Activated naive CD8-positive, alpha-beta T cell (primary cell): Measurements from ENCODE around the gene NLRP9.

Experiments used
- H3K27ac Mint-ChIP-seq: one replicate; pipeline ENCODE4 v1.8.0; 2021; ENCODE audit warnings: mixed read lengths
- H3K27me3 Mint-ChIP-seq: one replicate; pipeline ENCODE4 v1.8.0; 2021; ENCODE audit warnings: mixed read lengths
- H3K36me3 Mint-ChIP-seq: one replicate; pipeline ENCODE4 v1.8.0; 2021; ENCODE audit warnings: mixed read lengths
- H3K4me1 Mint-ChIP-seq: one replicate; pipeline ENCODE4 v1.8.0; 2021; ENCODE audit warnings: low read depth, mixed read lengths
- H3K4me3 Mint-ChIP-seq: one replicate; pipeline ENCODE4 v1.8.0; 2021; ENCODE audit warnings: mild to moderate bottlenecking, mixed read lengths
- H3K9me3 Mint-ChIP-seq: one replicate; pipeline ENCODE4 v1.8.0; 2021; ENCODE audit warnings: low read depth, mixed read lengths

NLRP9 gene

GRCh38 chr19:55676383-55676782 lies 61.8 kb downstream of the NLRP9 start:
- H3K9me3 Mint-ChIP-seq = no peaks in the 10 kb centered on the region
- H3K27ac Mint-ChIP-seq = peak overlapping the region; percentile 0
- peak overlapping the region; percentile 97 for H3K4me3 Mint-ChIP-seq
- no peaks in the 10 kb centered on the region for H3K27me3 Mint-ChIP-seq
- peaks cover 57% of the 10 kb centered on the region for H3K4me1 Mint-ChIP-seq
- H3K36me3 Mint-ChIP-seq = peaks cover 2% of the 10 kb centered on the region

DNA sequence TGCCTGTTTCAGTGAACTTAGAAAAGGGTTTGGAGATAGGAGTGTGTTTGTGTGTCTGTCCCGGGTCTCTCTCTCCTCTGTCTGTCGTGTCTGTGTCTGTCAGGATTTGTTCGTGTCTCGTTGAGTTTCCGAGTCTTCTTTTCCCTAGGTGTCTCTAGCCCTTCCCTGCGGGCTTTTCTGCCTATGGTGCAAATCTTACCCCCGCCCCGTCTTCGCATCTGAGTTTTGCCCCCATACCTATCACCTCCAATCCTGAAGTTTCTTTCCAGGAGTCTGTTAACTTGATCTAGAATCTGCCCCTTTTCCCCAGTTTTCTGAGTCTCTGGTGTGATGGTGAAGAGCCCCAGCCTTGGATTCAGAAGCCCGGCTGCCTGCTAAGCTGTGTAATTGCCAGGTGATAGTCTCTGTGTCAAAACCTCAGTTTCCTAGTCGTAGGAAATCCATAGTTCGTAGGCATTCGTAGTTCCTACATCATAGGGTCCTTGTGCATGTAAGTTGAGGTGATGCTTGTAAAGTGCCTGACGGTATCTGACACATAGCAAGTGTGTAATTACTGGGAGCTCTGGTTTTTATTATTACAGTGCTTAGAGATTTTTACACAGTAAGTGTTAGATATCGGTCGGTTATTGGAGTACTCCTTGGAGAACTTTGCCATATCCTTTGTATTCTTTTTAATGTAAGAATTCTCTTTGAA lies 62.4 kb downstream of the NLRP9 start:
- peaks cover 62% of the 10 kb centered on the region for H3K4me1 Mint-ChIP-seq
- H3K36me3 Mint-ChIP-seq = peaks cover 2% of the 10 kb centered on the region
- no peaks in the 10 kb centered on the region for H3K9me3 Mint-ChIP-seq
- H3K27ac Mint-ChIP-seq = peak overlapping the region; percentile 91
- H3K27me3 Mint-ChIP-seq = no peaks in the 10 kb centered on the region
- H3K4me3 Mint-ChIP-seq = peak overlapping the region; percentile 97

DNA sequence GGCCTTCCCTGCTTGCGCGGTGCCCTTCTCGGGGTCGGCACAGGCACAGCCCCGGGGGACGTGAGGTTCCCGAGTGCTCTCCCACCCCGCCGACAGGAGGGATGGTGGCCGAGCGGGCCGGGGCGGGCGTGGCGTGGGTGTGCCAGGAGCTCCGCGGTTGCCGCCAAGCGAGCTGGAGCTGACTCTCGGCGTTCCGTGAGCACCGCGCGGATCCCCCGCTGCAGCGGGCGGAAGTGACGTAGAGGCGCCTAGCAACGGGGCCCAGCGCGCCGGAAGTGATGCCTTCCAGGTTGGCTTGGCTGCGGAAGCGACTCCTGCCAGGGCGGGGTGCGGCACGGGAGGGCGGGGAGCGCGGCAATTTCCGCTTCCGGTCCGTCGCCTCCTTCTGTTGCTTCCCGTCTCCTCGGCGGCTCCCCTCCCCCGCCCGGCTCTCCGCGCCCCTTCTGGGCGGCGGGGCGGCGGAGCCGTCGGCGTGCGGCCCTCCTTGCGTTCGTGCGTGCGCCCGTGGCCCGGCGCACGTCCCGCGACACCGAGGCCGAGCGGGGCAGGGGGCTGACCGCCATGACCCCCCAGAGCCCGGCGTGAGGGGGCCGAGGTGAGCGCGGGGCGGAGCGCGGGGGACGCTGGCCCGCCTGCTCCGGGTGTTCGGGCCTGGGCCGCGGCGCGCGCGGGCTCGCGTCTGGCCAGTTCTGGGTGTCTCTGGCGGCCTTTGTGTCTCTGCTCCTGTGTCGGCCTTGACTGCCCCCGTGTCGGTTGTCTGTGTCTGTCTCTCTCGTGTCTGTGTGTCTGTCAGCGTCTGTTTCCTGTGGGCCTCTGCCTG lies 63.2 kb downstream of the NLRP9 start, which contains the start of gene EPN1:
EPN1 (plus strand) TSS at position 386 of the 820 bp plus-strand sequence. CDS start 3,402 bp downstream, outside the sequence.
- Mint-ChIP-seq H3K27ac (peak within 1 kb of the TSS; percentile 91), H3K4me1 (peaks cover 63% of the 10 kb centered on the region), H3K9me3 (no peaks in the 10 kb centered on the region), H3K36me3 (peaks cover 2% of the 10 kb centered on the region), H3K4me3 (peak within 1 kb of the TSS; percentile 97), H3K27me3 (no peaks in the 10 kb centered on the region)

DNA sequence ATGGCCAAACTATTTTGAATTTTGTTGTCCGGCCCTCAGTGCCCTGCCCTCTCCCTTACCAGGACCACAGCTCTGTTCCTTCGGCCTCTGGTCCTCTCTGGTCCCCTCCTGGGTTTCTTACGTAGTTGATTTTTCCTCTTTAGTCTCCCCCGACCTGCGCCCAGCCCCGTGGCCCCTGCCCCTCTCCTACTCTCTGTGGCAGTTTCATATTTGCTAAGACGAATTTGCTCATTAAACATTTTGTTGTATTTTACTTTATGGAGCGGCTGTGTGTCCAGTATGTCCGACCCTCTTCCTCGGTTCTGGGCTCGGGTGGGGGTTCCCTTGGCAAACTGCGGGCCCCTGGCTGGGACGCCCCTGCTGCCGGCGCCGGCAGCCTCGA lies 63.8 kb downstream of the NLRP9 start:
- H3K27me3 Mint-ChIP-seq = no peaks in the 10 kb centered on the region

DNA sequence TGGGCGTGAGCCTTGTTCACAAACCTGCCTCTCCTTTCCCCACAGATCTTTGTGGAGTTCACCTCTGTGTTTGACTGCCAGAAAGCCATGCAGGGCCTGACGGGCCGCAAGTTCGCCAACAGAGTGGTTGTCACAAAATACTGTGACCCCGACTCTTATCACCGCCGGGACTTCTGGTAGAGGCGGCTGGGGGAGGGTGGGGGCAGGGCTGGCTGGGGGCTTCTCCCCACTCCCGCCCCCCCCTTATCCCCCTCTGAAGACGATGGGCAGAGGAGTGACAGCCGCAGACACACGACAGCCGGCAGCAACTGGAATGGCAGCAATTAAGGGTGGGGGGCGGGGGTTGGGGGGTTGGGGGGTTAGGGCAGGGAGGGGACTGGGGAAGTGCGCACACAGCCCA lies 64.3 kb downstream of the NLRP9 start:
- no peaks in the 10 kb centered on the region for H3K36me3 Mint-ChIP-seq
- no peaks in the 10 kb centered on the region for H3K27me3 Mint-ChIP-seq
- H3K9me3 Mint-ChIP-seq = no peaks in the 10 kb centered on the region
- peaks cover 59% of the 10 kb centered on the region for H3K4me1 Mint-ChIP-seq
- H3K4me3 Mint-ChIP-seq = peak overlapping the region; percentile 21
- H3K27ac Mint-ChIP-seq = peak overlapping the region; percentile 55

More for the DNA sequence above, 63.8 kb downstream of the NLRP9 start:
- H3K9me3 Mint-ChIP-seq = no peaks in the 10 kb centered on the region
- no peaks in the 10 kb centered on the region for H3K36me3 Mint-ChIP-seq
- peak overlapping the region; percentile 73 for H3K27ac Mint-ChIP-seq
- peak overlapping the region; percentile 75 for H3K4me3 Mint-ChIP-seq
- peaks cover 61% of the 10 kb centered on the region for H3K4me1 Mint-ChIP-seq

DNA sequence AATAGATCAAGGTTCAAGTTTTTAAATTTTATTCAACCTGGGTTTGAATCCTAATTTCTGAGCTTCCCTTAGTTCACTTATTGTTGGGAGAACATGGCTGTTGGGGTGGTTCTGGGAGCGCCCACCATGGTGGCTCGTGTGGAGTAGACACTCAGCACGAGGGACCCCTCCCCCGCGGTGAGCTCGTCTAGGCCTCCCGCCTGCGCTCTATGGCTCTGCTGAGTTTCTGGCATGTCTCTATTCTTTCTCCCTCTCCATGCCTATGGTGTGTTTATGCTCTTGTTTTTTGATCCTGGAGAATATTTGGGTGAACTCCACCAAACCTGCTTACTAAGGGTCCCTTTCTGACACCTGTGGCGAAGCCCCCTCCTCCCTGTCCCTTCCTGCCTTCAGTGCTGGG lies 64.7 kb downstream of the NLRP9 start:
- H3K27ac Mint-ChIP-seq = peak overlapping the region; percentile 55
- H3K4me1 Mint-ChIP-seq = peaks cover 56% of the 10 kb centered on the region
- no peaks in the 10 kb centered on the region for H3K9me3 Mint-ChIP-seq
- H3K36me3 Mint-ChIP-seq = no peaks in the 10 kb centered on the region
- peak overlapping the region; percentile 21 for H3K4me3 Mint-ChIP-seq
- H3K27me3 Mint-ChIP-seq = no peaks in the 10 kb centered on the region

DNA sequence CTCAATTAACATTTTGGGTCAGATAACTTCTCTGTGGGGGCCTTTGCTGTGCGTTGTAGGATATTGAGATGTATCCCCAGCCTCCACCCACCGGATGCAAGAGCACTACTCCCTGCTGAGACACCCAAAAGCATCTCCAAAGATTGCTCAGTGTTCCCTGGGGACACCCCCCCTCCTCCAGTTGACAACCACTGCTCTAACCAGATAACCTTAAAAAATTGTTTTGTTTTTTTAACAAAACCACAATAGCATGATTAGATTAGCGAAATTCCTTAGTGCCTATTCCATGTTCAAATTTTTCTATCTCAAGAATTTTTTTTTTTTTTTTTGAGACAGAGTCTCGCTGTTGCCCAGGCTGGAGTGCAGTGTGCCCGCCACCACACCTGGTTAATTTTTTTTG lies 65.8 kb downstream of the NLRP9 start:
- no peak overlapping the region for H3K27ac Mint-ChIP-seq
- no peaks in the 10 kb centered on the region for H3K36me3 Mint-ChIP-seq
- H3K4me3 Mint-ChIP-seq = no peak overlapping the region

DNA sequence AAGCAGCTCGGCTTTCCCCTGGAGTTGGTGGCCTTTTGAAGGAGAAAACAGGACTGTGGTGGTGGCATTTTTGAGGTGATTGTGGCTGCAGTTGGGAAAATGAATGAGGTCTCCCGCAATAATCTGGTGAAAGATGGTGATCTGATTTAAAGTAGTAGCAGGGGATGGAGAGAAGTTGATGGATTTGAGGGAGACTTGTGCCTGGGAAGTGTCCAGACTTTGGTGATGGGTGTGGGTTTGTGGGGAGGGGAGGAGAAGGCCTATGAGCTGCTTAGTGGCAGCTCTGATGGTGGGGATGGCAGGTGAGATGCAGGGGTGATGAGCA lies 67.2 kb downstream of the NLRP9 start:
- Mint-ChIP-seq H3K36me3 (no peaks in the 10 kb centered on the region), H3K9me3 (no peaks in the 10 kb centered on the region), H3K27ac (peak overlapping the region; percentile 54), H3K27me3 (no peaks in the 10 kb centered on the region), H3K4me3 (no peak overlapping the region), H3K4me1 (peaks cover 42% of the 10 kb centered on the region)

More for the DNA sequence above, 65.8 kb downstream of the NLRP9 start:
- H3K27me3 Mint-ChIP-seq = no peaks in the 10 kb centered on the region
- no peaks in the 10 kb centered on the region for H3K9me3 Mint-ChIP-seq
- peaks cover 48% of the 10 kb centered on the region for H3K4me1 Mint-ChIP-seq

DNA sequence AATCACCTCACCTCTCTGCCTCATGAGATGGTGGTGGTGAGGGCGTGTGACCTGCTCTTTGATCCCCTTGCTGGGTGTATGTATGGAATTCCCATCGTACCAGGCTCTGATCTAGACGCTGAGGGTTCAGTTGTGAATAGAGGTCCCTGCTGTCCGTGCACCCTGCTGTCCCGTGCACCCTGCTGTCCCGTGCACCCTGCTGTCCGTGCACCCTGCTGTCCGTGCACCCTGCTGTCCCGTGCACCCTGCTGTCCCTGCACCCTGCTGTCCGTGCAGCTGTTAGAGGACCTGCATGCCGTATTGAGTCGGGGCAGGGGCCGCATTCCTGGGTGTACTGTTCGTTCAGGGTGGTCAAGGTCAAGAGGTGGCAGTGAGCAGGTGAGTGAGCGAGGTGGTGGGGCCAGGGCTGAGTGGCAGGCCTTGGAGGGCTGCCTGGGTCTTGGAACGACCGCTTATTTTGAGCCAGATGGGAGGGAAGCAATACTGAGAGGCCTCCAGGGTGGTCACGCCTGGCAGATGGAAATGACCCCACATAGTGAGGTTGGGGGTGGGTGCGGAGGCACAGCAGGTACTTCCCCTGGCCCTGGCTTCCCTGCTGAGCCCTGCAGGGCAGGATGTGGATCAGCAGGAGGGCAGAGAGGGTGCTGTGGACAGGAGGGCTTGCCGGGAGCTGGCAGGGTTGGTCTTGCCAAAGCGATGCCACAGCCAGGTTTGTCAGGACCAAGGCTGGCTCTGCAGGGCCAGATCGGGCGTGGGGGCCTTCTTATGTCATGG lies 67.7 kb downstream of the NLRP9 start:
- Mint-ChIP-seq H3K4me3 (no peak overlapping the region), H3K36me3 (no peaks in the 10 kb centered on the region), H3K9me3 (no peaks in the 10 kb centered on the region), H3K27ac (peak overlapping the region; percentile 54), H3K27me3 (no peaks in the 10 kb centered on the region), H3K4me1 (peaks cover 41% of the 10 kb centered on the region)

- Mint-ChIP-seq H3K36me3 (no peaks in the 10 kb centered on the region), H3K4me3 (no peak overlapping the region), H3K27me3 (no peaks in the 10 kb centered on the region), H3K27ac (no peak overlapping the region), H3K4me1 (peaks cover 40% of the 10 kb centered on the region), H3K9me3 (no peaks in the 10 kb centered on the region)
These were observed 68.6 kb downstream of the NLRP9 start for GRCh38 chr19:55669418-55670279.

GRCh38 chr19:55668603-55669348 lies 69.4 kb downstream of the NLRP9 start:
- no peaks in the 10 kb centered on the region for H3K9me3 Mint-ChIP-seq
- H3K36me3 Mint-ChIP-seq = no peaks in the 10 kb centered on the region
- no peak overlapping the region for H3K27ac Mint-ChIP-seq
- peaks cover 38% of the 10 kb centered on the region for H3K4me1 Mint-ChIP-seq
- H3K4me3 Mint-ChIP-seq = no peak overlapping the region
- H3K27me3 Mint-ChIP-seq = no peaks in the 10 kb centered on the region

DNA sequence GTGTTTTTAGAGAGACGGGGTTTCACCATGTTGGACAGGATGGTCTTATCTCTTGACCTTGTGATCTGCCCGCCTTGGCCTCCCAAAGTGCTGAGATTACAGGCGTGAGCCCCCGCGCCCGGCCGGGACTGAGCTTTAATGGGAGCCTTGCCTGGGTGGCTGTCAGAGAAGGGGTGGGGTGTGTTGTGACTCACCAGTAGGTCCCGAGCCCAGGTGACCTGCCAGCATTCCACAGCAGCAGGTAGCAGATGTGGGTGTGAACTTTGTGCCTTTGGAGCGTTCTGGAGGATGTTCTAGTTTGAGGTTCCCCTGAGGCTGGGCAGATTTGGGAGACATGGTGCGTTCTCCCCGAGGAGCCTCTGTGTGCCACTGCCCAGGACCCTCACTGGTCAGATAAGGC lies 70.2 kb downstream of the NLRP9 start:
- Mint-ChIP-seq H3K36me3 (no peaks in the 10 kb centered on the region), H3K4me1 (peaks cover 39% of the 10 kb centered on the region)

DNA sequence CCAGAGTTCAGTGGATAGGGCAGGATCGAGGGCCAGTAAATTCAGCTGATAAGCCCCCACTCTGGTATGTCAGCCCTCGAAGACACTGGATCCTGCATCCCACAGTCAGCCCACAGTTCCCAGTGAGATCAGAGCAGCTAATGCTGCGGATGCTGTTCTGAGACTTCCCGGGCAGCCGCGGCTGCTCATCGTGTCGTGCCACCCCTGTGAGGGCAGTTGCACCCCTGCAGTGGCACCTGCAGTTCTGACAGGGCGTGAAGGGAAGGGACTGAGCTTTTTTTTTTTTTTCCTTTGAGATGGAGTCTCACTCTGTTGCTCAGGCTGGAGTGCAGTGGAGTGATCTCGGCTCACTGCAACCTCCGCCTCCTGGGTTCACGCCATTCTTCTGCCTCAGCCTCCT lies 70.7 kb downstream of the NLRP9 start:
- H3K9me3 Mint-ChIP-seq = no peaks in the 10 kb centered on the region
- no peaks in the 10 kb centered on the region for H3K36me3 Mint-ChIP-seq
- no peaks in the 10 kb centered on the region for H3K27me3 Mint-ChIP-seq
- H3K4me1 Mint-ChIP-seq = peaks cover 43% of the 10 kb centered on the region
- H3K27ac Mint-ChIP-seq = peak overlapping the region; percentile 16
- H3K4me3 Mint-ChIP-seq = no peak overlapping the region

More for the DNA sequence above, 70.2 kb downstream of the NLRP9 start:
- peak overlapping the region; percentile 16 for H3K27ac Mint-ChIP-seq
- no peaks in the 10 kb centered on the region for H3K9me3 Mint-ChIP-seq
- H3K27me3 Mint-ChIP-seq = no peaks in the 10 kb centered on the region
- H3K4me3 Mint-ChIP-seq = no peak overlapping the region

- H3K27me3 Mint-ChIP-seq = no peaks in the 10 kb centered on the region
- H3K27ac Mint-ChIP-seq = no peak overlapping the region
- H3K9me3 Mint-ChIP-seq = no peaks in the 10 kb centered on the region
- H3K36me3 Mint-ChIP-seq = peaks cover under 1% of the 10 kb centered on the region
- peaks cover 42% of the 10 kb centered on the region for H3K4me1 Mint-ChIP-seq
- H3K4me3 Mint-ChIP-seq = no peak overlapping the region
These were observed 71.2 kb downstream of the NLRP9 start for GRCh38 chr19:55667006-55667381.
